K562 (cell line): ENCODE measurements around the gene PTPN1. TPM values are rescaled to one million over a fixed set of nuclear protein-coding genes. Genes with fewer than 3 reads are reported as not detected.

Experiments used
- GTF2E2 ChIP-seq: fragments of 200-800 bp; sonication (Bioruptor generic); IDR thresholded peaks from 2 replicates; pipeline ENCODE4 v1.6.1; 2016; ENCODE audit warnings: missing genetic modification characterization, missing compliant biosample characterization
- KDM4B ChIP-seq, 2 experiments: fragments of 450-650 bp in 1 of 2; sonication (generic) in 1 of 2; IDR thresholded peaks; 2 replicates each; pipeline ENCODE4 v1.6.1; 2016 to 2017; ENCODE audit warnings: borderline replicate concordance in 2 of 2, antibody characterized with exemption in 1 of 2, low read depth in 1 of 2, mild to moderate bottlenecking in 1 of 2
- MITF ChIP-seq: IDR thresholded peaks from 2 replicates; pipeline ENCODE4 v1.6.1; 2014; ENCODE audit warnings: antibody characterized with exemption
- RBM17 ChIP-seq: fragments of 200-400 bp; formaldehyde crosslinking; IDR thresholded peaks from 2 replicates; pipeline ENCODE4 v1.6.1; 2017; ENCODE audit warnings: low read depth, mild to moderate bottlenecking, low read length, borderline replicate concordance
- SREBF2 ChIP-seq: sonication (generic); formaldehyde crosslinking; IDR thresholded peaks from 2 replicates; pipeline ENCODE4 v1.4.0; 2020; ENCODE audit warnings: mild to moderate bottlenecking, missing genetic modification reagents
- ZNF740 ChIP-seq, 3 experiments: fragments of 200-800 bp in 1 of 3; sonication (Bioruptor generic) in 1 of 3; sonication (generic) in 1 of 3; formaldehyde crosslinking in 1 of 3; IDR thresholded peaks; 2 replicates each; pipeline versions ENCODE4 v1.6.1 to v1.8.0; 2016 to 2022; ENCODE audit warnings: mild to moderate bottlenecking in 2 of 3, missing compliant biosample characterization in 2 of 3, missing genetic modification characterization in 2 of 3, missing genetic modification reagents in 1 of 3
- ZNF780A ChIP-seq: fragments of 250-450 bp; sonication (Bioruptor Pico); IDR thresholded peaks from 2 replicates; pipeline ENCODE4 v1.5.0; 2021; ENCODE audit warnings: mild to moderate bottlenecking
- polyA plus RNA-seq, 8 experiments: library from polyadenylated mRNA; depleted of rRNA in 4 of 8; stranded (reverse) in 5 of 8; unstranded in 3 of 8; fragments of >200 nt; fragmentation: Nextera tagmentation in 2 of 8; fragmentation: Illumina TruSeq in 1 of 8; extraction: Ambion mirVana in 2 of 8; extraction: Trizol in 1 of 8; gene quantifications; 2 replicates each; pipeline versions ENCODE4 v1.2.1 to v1.2.3, GENCODE V29; 2011 to 2014; ENCODE audit warnings: inconsistent platforms in 1 of 8, missing spikeins in 1 of 8
- total RNA-seq, 7 experiments: library from RNA; depleted of rRNA in 6 of 7; stranded (reverse); fragments of >200 nt in 6 of 7; fragmentation: Illumina TruSeq in 2 of 7; extraction: Trizol in 2 of 7; gene quantifications; 2 replicates each; pipeline versions ENCODE4 v1.2.1 to v1.2.3, GENCODE V29; 2011 to 2021; ENCODE audit warnings: low replicate concordance in 1 of 7

The PTPN1 gene
- total and polyA plus RNA-seq, 9 of the 15 experiments (the other 6 are each of a cell fraction or from before 2014, with no cell fraction given) = 11.0 to 85.3 (median 54.0) TPM

GRCh38 chr20:50628853-50629669, 118.9 kb downstream of the PTPN1 start (continued):
- TF ChIP-seq MITF (no peak), GTF2E2 (tag) (no peak), ZNF780A (CRISPR knock-in tag) (no peak), SREBF2 (CRISPR knock-in tag) (no peak), ZNF740 (CRISPR knock-in tag; IDR thresholded peaks at IDR 0.05) (no peak), ZNF740 (tag; IDR thresholded peaks at IDR 0.05) (no peak), KDM4B (IDR thresholded peaks at IDR 0.05; ENCODE audit: borderline replicate concordance in 2 of 2, low read depth in 1 of 2) (no peak), RBM17 (no peak)
